ENCODE data around the gene FGF10.
A peak's percentile ranks its signal among the peaks of the same experiment; 100 is the strongest.

Gene FGF10

DNA sequence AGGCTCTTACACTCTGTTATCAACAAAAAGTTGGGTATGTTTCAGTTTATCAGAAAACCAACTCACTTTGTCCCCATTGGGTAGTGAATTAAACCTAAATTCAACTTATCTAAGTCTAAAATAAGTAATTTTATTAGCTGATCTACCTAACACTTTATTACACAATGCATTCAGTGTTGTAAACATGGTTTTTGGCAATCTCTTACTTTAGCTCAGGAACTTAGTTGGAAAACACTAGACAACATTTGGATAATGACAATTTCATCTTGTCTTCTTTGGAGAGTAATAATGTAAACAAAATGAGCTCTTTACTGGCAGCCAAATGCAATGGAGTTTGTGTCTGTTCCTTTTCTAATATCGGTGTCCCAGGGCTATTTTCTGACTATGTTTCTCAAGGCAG is 33.0 kb downstream of the FGF10 start:
- DNase-seq (ENCODE audit: low spot score): no peak

DNA sequence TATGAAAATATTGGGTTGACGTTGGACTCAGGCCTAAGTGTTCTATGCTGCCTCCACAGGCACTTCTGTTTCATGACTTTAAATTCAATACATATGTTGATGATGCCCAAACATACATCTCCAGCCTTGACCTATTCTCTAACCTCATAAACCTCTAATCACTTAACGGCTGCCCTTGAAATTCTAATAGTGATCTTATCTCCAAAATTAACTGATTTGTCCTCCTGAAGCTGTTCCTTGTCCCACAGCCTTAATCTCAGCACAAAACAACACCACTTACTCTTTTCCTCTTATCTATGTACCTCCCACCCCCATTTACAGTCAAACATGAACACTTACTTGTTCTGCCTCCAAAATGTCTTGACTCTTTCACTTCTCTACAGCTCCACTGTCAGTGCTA is 43.3 kb downstream of the FGF10 start:
- no peak for DNase-seq (ENCODE audit: low spot score)

GRCh38 chr5:44336708-44337107 is 52.5 kb downstream of the FGF10 start:
- no peak for DNase-seq (ENCODE audit: low spot score)

DNA sequence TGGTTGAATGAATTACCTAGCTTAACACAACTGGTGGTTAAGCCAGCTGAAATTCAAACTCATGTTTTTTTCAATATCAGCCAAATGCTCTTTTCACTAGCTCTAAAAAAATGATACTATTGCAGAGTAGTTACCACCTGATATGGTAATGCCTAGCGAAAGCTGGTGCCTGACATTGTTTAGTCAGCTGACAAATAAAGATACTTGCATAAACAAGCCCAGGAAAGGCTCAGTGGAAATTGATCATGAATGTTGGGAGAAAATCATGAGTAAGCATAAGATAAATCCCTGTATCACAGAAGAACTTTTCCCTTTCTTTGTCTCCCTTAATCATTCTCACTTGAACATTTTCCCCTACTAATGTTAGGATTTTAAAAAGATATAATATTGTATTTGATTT is 54.6 kb downstream of the FGF10 start:
- no peak for DNase-seq (ENCODE audit: low spot score)

DNA sequence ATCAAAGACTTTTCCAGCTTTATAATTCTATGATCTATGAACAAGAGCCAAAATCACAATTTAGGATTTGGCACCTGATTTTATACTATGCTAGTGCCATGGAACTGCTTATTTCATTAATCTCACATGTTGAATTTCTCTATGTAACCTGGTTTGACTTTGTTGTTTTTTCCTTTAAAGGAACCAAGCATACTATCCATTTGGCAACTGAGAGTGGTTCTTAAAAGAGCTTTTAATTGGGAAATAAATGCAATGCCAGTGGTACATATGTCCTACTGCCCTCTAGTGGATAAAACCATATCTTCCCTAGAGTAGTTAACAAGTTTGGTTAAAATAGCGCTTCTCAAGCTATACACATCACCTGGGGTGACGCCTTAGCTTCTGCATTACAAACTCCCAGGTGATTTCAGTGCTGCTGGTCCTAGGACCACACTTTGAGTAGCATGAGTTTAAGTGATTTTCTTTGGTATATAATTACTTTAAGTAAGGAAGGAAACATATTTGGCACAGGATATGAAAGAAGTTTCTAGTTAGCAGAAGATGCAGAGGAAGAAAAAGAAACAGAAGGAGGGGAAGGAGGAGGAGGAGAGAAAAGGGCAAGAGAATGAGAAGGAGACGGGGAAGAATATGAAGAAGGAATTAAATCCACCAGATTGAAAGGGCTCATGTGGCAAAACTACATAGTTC is 56.8 kb downstream of the FGF10 start:
- peak; percentile 12 for DNase-seq (ENCODE audit: low spot score)

- DNase-seq (ENCODE audit: low spot score): no peak
Measured at GRCh38 chr5:44331471-44332050, 57.7 kb downstream of the FGF10 start.

- DNase-seq (ENCODE audit: low spot score): no peak
Measured at GRCh38 chr5:44329716-44330115, 59.5 kb downstream of the FGF10 start.

DNA sequence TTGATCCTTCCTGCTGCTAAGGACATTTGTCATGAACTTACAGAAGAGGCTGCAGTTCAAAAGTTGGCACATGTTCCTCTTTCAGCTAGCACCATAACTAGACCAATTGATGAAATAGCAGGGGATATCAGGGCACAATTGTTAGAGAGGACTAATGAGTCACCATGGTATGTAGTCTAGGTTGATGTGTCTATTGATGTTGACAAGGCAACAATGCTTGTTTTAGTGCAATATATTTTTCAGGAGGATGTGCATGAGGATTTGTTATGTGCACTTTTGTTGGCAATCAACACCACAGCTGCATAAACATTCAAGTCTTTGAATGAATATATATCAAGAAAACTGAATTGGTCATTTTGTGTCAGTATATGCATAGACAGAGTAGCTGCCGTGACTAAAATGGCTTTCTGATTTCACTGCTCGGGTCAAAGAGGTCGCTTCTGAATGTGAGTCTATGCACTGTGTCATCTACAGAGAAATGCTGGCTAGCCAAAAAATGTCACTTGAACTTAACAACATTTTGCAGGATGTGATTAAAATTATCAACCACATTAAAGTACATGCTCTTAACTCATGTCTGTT is 68.0 kb downstream of the FGF10 start:
- DNase-seq (ENCODE audit: low spot score): no peak

DNA sequence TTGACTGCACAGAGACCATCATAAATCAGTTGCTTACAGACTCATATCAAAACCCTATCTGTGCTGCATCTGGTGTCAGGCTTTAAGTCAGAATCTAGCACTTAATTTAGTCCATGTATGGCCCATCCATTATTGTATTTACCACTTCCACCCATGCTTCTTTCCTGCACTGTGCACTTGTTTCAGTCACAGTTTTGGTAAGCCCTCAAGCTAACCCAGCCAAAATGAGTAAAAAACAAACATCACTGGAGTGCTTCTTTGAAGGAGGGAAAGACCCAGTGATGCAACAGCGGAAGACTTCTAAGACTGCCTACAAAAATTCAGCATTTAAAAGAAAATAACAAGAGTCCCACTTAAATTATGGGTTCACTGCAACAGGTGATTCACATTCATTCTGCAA is 69.0 kb downstream of the FGF10 start:
- no peak for DNase-seq (ENCODE audit: low spot score)

DNA sequence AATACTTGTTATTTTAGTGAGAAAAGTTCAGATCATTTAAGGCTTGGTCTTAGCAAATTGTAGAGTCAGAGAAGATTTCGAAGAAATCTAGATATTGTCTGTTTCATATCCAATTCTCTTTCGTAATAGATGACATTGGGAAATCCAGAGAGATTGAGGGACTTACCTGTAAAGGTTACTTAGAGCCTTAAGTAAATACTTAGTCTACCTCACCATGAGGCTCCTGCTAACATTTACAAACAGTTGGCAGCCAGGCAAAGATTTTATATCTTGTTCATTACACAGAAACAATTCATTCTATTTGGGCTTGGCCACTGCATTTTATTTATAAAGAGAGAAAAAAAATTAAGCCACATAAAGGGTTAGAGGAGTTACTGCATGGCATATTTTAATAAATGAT is 70.3 kb downstream of the FGF10 start:
- DNase-seq (ENCODE audit: low spot score): no peak

- no peak for DNase-seq (ENCODE audit: low spot score)
Measured at GRCh38 chr5:44312374-44312773, 76.8 kb downstream of the FGF10 start.

- no peak for DNase-seq (ENCODE audit: low spot score)
Measured at GRCh38 chr5:44300551-44300950, 88.7 kb downstream of the FGF10 start.

DNA sequence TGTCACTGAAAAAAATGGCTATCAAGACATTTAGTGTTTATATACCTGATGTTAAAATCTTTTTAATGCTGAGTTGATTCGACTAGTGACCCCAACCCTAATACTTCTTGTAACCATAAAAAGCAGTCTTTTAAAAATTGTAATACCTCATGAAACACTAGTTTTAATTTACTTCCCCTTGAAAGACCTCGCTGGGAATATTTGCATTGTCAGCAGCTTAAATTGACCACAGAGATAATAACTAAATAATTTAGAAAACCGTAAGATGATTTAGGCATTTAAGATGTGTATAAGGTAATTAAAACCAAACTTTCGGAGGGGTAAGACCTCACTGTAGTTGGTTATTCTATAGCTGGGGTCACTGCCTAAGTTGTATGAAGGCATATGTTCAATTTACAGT is 89.8 kb downstream of the FGF10 start:
- DNase-seq (ENCODE audit: low spot score): no peak

- no peak for DNase-seq (ENCODE audit: low spot score)
Measured at GRCh38 chr5:44294516-44294915, 94.7 kb downstream of the FGF10 start.

GRCh38 chr5:44292736-44293135 is 96.5 kb downstream of the FGF10 start:
- no peak for DNase-seq (ENCODE audit: low spot score)

- DNase-seq (ENCODE audit: low spot score): no peak
Measured at GRCh38 chr5:44278469-44278868, 110.8 kb downstream of the FGF10 start.

DNA sequence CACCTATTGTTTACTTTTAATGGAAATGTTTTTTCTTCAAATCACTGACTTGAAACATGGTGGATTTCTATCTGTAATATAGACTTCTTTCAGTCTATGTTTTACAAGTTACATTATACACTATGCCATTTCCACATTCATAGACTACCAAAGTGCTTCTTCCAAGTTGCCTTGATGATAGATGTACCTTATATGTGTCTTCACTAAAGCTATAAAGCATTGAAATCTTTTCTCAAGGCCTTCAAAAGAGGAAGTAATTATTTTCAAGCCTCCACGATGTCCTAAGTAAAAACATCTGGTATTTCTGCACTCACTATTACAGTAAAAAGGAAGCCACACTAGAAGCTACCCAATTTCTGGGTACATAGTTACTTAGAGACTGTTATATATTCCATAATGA is 113.3 kb downstream of the FGF10 start:
- no peak for DNase-seq (ENCODE audit: low spot score)

DNA sequence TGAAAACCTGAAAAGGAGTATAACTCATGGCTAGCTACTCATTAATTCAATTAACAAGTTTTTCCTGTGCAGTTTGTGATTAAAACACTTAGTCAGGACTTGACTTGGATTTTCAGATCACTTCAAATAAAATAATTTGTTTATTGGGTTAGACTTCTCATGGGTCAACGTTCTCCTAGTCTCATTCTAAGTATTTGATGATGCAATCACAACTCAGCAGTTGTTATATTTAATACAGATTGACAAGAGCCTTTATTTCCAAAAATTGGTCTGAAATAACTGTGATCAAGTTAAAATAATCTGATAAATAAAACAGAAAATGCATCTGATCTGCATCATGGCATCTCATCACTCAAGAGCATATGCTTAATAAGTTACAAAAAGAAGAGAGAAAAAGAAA is 113.9 kb downstream of the FGF10 start:
- no peak for DNase-seq (ENCODE audit: low spot score)

DNA sequence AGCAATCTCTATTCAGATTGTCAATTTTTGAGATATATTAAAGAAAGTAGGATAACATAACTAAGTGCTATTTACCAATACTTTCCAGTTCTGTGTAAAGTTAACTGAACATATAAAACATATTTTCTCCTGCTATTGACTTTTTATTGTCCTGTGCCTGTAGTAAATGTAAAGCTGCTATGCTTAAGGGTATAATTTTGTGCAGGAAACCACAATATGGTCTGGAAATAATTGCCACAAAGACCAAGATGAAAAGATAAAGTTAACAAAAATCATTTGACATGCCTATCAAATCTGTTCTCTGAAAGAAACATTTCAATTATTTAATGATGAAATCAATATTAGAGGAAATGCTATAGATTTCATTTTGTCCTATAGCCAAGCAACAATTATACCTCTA is 121.3 kb downstream of the FGF10 start:
- no peak for DNase-seq (ENCODE audit: low spot score)

- no peak for DNase-seq (ENCODE audit: low spot score)
Measured at GRCh38 chr5:44266882-44267576, 122.2 kb downstream of the FGF10 start.

DNA sequence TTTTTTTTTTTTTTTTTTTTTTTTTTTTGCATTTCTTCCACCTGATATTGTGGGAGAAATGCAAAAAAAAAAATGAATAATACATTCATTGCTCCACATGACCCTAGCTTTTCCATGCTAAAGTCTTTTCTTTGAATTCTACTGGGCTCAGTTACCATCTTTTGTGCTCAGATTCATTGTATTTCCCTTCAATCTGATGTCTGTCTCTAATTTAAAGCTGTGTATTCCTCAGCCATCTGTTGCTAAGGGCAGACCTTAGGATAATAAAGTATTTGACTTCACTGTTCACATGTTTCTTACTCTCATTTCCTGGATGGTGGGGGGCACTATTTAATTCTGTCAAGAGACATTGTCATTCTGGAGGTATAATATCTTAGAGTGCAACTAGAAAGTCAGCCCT is 123.5 kb downstream of the FGF10 start:
- DNase-seq (ENCODE audit: low spot score): no peak

DNA sequence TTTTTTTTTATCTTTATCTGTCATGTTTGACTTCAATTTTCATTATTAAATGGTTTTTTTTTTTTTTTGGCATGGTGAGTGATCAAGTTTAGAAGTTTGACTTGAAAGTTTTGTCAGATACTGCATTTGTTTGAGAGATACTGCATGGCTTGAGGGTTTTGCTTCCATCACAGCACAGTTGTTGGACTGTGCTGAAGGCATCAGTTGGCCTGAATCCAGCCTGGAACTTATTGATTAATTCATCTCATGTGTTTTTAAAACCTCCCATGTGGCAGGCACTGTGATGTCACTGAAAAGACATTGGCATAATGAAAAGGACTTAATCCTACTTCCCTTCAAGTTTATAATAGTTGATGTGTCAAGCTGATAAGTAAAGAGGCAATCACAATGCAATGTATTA is 128.4 kb downstream of the FGF10 start:
- DNase-seq (ENCODE audit: low spot score): no peak

GRCh38 chr5:44257653-44258365 is 131.4 kb downstream of the FGF10 start:
- no peak for DNase-seq (ENCODE audit: low spot score)

Measured in cerebellar cortex (tissue), 1 donor.